AG04450 (cell line): Measurements from ENCODE around the gene SPTBN5. TPM values are rescaled to one million over a fixed set of nuclear protein-coding genes. Genes with fewer than 3 reads are reported as not detected.

Experiments used
- CTCF ChIA-PET: fragments of 300-600, 350-600 bp; formaldehyde crosslinking; extraction: SDS; loops from one replicate; lab custom pipeline; 2022; ENCODE audit warnings: antibody characterized with exemption, inconsistent platforms; lab: Charles Lee
- POLR2A ChIA-PET: fragments of 350-600 bp; formaldehyde crosslinking; extraction: SDS; loops from one replicate; lab custom pipeline; 2021; ENCODE audit warnings: antibody characterized with exemption, inconsistent platforms; lab: Yijun Ruan, JAX
- DNase-seq: peaks from one replicate; pipeline ENCODE4 v3.0.0-alpha.2; 2011; ENCODE audit warnings: low read depth, low spot score
- H3K27ac ChIP-seq: one replicate; pipeline ENCODE4 v1.5.1; 2012; ENCODE audit warnings: low read depth, low read length, control low read depth
- H3K27me3 ChIP-seq: one replicate; pipeline ENCODE4 v1.6.0; 2012; ENCODE audit warnings: low read length; ENCODE audit not compliant: control insufficient read depth, insufficient read depth
- H3K4me3 ChIP-seq: 2 replicates; pipeline ENCODE4 v1.5.1; 2011; ENCODE audit warnings: mild to moderate bottlenecking, low read depth, low read length, control low read depth
- H3K9me3 ChIP-seq: 2 replicates; pipeline ENCODE4 v1.5.1; 2012; ENCODE audit warnings: low read length; ENCODE audit not compliant: control insufficient read depth, insufficient read depth
- polyA plus RNA-seq: library from polyadenylated mRNA; depleted of rRNA; stranded (reverse); fragments of >200 nt; gene quantifications from 2 replicates; pipeline ENCODE4 v1.2.3, GENCODE V29; 2011
- TF ChIP-seq, protein P1 (sequence below): IDR thresholded peaks from 2 replicates; pipeline ENCODE4 v1.5.1; 2011; ENCODE audit warnings: low read depth, low read length, control low read depth, inconsistent platforms

SPTBN5 gene
- polyA plus RNA-seq, 1 experiment = 0.14 TPM

DNA sequence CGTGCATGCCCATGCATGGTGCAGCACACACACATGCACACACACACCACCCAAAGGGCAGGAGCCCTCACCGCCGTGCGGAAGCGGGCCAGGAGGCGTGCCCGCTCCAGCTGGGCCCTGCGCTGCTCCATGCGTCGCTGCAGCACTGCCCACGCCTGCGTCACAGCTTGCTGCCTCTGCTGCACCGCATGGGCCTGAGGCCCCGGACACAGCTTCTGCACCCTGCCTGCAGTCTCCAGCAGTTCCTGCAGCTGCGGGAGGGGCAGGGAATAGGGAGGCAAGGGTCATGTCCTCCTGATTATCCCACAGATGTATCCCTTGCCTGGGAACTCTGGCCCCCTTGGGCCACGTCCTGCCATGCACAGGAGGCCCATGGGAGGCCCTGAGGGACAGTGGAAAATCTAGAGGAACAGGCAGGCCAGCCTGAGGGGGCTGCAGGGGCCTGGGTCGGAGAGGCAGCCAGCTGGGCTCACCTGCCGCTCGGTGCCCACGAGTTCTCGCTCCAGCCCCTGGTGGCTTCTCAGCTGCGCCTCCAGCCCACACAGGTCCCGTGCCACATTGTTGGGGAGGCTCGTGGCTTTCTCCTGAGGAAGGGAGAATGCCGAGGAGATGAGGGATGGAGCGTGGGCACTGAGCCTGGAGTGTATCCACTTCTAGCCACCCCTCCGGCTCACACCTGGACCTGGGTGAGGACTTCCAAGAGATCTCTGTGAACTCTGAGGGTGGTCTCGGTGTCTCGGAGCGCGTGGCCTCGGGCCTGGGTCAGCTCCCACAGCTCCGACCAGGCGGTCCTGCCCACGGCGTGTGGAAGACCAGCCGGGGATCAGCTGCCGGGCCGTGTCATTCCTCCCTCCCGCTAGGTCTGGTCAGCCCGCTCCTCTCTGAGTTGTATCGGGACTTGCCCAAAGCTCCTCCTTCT is 23.8 kb downstream of the SPTBN5 start:
- H3K27me3 ChIP-seq = peaks cover 7% of the 10 kb centered on the region
- no peak for DNase-seq
- no peak overlapping the region for H3K4me3 ChIP-seq
- TF ChIP-seq, protein P1, sequence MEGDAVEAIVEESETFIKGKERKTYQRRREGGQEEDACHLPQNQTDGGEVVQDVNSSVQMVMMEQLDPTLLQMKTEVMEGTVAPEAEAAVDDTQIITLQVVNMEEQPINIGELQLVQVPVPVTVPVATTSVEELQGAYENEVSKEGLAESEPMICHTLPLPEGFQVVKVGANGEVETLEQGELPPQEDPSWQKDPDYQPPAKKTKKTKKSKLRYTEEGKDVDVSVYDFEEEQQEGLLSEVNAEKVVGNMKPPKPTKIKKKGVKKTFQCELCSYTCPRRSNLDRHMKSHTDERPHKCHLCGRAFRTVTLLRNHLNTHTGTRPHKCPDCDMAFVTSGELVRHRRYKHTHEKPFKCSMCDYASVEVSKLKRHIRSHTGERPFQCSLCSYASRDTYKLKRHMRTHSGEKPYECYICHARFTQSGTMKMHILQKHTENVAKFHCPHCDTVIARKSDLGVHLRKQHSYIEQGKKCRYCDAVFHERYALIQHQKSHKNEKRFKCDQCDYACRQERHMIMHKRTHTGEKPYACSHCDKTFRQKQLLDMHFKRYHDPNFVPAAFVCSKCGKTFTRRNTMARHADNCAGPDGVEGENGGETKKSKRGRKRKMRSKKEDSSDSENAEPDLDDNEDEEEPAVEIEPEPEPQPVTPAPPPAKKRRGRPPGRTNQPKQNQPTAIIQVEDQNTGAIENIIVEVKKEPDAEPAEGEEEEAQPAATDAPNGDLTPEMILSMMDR = no peak
- H3K27ac ChIP-seq = no peak overlapping the region
- ChIA-PET CTCF (no interaction called here), POLR2A (interaction anchor here (0.5 to 1.3 kb wide), 3 partner anchors 34 to 625 kb away, joined by 3 to 6 read pairs (median 3); partner anchors contain the start of genes RPAP1 and SNAP23)
- H3K9me3 ChIP-seq = no peaks in the 10 kb centered on the region; the same call in 1 of the 2 replicates

DNA sequence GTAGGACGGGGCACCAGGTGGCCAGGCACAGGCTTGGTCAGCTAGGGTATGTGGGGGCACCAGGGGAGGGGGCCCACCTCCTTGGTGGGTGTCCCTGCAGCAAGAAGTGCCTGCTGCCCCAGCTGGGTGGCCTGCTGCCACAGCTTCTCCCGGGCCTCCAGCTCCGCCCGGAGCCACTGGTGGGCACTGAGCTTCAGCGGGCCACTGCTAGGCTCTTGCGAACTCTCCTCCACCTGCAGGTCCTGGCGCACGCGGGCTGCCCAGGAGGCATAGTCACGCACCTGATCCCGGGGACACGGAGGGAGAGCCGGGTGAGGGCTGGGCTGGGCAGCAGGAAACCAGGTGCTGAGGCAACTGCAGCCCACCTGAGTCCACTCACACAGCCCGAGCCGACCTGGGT is 25.5 kb downstream of the SPTBN5 start:
- H3K4me3 ChIP-seq = no peak overlapping the region
- TF ChIP-seq, protein P1 = no peak
- POLR2A ChIA-PET = interaction anchor here (1.1 kb wide), 1 partner anchor 16 kb away, joined by 4 read pairs; no protein-coding TSS in a partner anchor

DNA sequence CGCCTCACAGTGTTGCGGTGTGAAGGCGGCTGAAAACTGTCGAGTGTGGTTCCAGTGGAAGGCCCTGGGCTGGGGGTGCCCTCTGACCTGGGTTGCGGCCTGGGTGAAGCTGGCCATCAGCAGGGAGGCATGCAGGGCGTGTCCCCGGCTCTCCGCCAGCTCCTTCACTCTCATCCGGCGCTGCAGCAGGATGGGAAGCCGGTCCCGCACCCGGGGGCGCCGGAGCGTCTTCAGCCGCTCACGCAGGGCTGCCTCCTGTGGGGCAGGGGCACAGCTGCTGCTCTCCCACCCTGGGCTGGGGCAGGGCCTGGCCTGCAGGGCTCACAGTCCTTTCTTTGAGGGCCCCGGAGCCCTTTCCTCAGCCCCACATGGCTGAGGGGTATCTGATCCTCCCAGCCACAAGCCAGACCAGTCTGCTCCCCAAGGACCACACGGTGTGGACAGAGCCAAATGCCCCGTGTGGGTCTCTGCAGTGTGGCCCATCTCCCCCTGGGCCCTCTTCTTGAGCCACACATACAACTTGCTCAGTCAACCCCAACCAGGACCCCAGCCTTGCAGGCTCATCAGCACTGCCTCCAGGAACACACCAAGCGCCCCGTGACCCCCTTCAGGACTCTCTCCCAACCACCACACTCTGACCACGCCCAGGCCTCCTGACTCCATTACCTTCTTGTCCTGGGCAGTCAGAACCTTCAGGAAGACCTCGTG is 26.8 kb downstream of the SPTBN5 start:
- Histone ChIP-seq H3K27ac (no peak overlapping the region), H3K27me3 (peaks cover 15% of the 10 kb centered on the region), H3K9me3 (no peaks in the 10 kb centered on the region; the same call in 1 of the 2 replicates), H3K4me3 (no peak overlapping the region)
- ChIA-PET CTCF (no interaction called here), POLR2A (interaction anchor here (1.1 kb wide), 1 partner anchor 15 kb away, joined by 4 read pairs; no protein-coding TSS in a partner anchor)
- TF ChIP-seq, protein P1 = no peak
- no peak for DNase-seq

More for the DNA sequence above, 25.5 kb downstream of the SPTBN5 start:
- Histone ChIP-seq H3K27me3 (peaks cover 9% of the 10 kb centered on the region), H3K27ac (no peak overlapping the region), H3K9me3 (no peaks in the 10 kb centered on the region; the same call in 1 of the 2 replicates)
- CTCF ChIA-PET = no interaction called here
- no peak for DNase-seq

DNA sequence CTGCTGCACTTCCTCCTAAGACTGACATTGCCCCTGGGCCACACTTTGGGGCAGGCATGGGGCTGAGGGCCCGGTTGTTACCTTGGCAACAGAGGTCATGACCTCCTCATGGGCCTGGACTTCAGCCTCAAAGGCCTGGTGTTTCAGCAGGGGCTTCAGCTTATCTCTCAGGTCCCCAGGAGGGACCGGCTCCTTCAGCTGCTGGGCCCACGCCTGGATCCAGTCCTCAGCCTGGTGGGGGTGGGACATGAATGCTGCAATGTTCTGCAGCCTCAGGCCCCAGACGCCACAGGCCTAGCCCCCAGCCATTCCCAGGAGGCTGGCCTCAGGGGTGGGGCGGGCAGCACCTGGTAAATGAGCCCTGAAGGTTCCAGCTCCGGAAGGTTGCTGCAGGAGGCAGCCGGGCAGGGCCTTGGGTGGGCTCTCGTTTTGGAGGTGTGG is 27.6 kb downstream of the SPTBN5 start:
- Histone ChIP-seq H3K27ac (no peak overlapping the region), H3K4me3 (no peak overlapping the region), H3K9me3 (no peaks in the 10 kb centered on the region; the same call in 1 of the 2 replicates), H3K27me3 (peaks cover 15% of the 10 kb centered on the region)
- TF ChIP-seq, protein P1 = no peak
- ChIA-PET CTCF (no interaction called here), POLR2A (no interaction called here)
- DNase-seq = no peak
